HG03457 (cell line): ENCODE results near the gene MAP2.

ENCODE experiments used
- ATAC-seq: cut with Tn5 transposase; IDR thresholded peaks from one replicate; pipeline ENCODE4 v1.9.1; 2021; ENCODE audit warnings: moderate number of reproducible peaks; ENCODE audit not compliant: unreplicated experiment

The MAP2 gene

DNA sequence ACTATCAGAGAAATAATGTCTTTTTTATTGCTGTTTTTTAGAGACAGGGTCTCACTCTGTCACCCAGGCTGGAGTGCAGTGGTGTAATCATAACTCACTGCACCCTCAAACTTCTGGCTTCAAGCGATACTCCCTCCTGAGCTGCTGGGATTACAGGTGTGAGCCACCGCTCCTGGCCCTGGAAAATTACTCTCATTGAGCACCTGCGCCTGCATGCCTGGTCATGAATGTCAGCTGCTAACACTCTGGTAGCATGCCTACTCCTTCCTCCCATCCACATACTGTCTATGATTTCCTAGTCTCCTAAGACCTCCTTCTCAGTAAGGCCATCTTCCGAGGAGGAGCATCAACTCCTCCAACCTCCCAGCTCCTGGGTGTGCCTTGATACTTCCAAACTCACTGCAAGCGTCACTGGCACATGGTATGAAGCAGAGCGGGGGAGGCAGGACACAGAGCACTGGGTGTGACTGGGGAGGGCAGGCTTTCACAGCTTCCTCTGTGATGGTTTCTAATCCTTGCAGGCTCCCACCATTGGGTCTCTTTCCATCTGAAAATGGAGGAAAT lies 1.6 kb upstream of the MAP2 start:
- no peak for ATAC-seq

GRCh38 chr2:209424199-209424701 lies 403 bp downstream of the MAP2 start:
- no peak for ATAC-seq

DNA sequence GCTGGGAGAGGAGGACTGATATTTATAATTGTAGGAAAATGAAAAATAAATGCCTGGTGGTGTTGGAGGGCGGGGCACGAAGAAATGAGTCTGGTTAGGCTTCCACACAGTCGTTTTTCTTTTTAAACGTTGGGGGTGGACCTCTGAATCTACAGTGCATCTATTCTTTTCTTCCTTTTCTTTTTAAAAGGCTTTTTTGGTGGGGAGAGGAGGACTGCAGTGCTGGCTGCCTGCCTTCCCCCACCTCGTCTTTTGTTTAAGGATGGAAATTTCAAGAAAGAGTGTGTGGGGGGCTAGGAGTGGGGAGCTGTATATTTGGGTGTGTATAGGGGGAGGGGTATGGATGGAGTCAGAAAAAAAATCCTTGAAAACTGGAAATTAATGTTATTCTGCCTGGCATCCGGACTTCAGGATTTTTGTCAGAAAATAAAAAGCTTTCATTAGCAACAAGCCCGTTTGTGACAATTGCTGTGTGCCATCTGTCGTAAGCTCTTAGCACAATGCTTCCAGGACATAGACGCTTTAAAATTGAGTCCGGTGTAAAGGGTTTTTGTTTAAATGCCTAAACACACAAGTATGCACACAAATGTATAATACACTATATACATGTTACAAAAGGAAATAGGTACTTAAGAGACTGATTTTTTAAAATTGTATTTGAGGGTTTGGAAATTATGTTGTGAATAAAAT lies 1.1 kb downstream of the MAP2 start:
- ATAC-seq, result no peak

DNA sequence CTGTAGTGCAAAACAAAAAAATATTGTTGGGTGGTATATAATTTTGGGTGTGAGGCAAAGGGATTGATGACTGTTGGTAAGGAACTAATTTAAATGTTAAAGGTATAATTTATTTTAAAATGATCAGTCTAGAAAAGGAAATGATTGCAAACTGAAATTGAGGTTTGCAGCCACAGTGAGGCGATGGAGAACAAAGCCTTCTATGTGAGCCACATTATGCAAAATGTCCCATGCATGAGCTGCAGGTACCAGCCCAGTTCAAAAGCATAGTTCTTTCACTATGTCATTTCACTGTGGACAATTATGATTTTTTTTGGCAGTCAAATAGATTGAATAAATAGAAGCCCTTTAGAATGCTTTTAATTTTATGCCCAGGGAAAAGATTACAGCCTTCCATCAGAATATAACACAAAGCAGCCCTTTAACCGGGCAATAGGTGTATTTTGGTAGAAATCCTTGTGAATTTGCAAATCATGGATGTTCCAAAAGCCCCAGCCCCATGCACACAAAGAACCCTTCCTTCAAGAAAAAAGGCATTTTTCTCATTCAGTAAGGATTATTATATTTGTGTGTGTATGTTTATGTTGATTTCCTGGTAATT lies 1.7 kb downstream of the MAP2 start:
- ATAC-seq, result no peak

DNA sequence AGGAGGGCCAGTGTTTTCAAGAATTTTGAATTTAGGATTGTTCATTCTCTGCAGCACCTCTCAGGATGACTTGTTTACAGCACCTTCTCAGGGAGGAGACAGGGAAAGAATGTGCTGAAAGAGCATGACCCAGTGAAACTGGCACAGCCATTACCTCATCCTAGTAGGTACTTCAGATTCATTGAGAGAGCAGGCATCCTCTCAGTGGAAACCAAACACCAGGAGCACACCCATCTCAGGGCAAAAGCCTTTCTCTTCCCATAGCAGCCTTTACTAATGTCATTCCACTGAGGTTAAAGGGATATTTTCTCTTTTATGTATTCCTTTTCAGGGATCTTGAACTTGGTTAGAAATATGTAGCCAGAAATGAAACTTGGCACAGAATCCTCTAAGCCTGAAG lies 2.6 kb downstream of the MAP2 start:
- ATAC-seq, result no peak

GRCh38 chr2:209431701-209432100 lies 7.9 kb downstream of the MAP2 start:
- no peak for ATAC-seq

GRCh38 chr2:209441541-209441940 lies 17.7 kb downstream of the MAP2 start:
- ATAC-seq, result no peak

- ATAC-seq, result no peak
Measured at GRCh38 chr2:209442939-209443338, 19.1 kb downstream of the MAP2 start.

GRCh38 chr2:209445485-209445884 lies 21.6 kb downstream of the MAP2 start:
- ATAC-seq, result no peak

DNA sequence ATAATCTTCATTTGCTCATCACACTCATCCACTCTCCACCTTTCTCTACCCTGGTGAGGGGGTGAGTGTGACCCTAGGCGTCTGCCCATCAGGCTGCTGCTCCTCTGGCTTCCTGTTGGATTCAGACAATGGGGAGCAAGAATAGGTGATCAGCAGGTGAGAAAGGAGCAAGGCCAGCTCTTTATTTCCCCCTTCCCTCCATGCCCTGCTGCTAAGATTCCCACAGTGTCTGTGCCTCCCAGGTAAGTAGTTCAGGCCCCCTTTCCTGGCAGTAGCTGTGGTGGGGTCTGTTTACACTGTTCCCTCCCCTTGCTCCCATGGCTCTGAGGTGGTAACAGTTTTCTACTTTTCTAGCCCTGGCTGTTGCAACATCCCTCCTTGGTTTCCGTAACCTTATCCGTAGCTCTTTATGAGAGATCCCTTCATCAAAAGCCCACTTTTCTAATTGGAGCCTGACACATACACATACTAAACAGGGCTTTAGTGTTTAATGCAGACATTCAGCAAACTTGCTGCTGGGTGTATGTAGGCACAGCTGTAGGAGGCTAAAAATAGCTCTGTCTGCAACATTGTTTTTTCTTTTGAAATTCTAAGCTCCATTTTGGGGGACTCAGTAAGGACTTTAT lies 27.5 kb downstream of the MAP2 start:
- ATAC-seq, result no peak

GRCh38 chr2:209456489-209456888 lies 32.6 kb downstream of the MAP2 start:
- ATAC-seq, result no peak

- no peak for ATAC-seq
Measured at GRCh38 chr2:209458008-209458979, 34.4 kb downstream of the MAP2 start.

- ATAC-seq, result no peak
Measured at GRCh38 chr2:209459359-209459758, 35.5 kb downstream of the MAP2 start.

- ATAC-seq, result no peak
Measured at GRCh38 chr2:209460151-209460761, 36.4 kb downstream of the MAP2 start.

DNA sequence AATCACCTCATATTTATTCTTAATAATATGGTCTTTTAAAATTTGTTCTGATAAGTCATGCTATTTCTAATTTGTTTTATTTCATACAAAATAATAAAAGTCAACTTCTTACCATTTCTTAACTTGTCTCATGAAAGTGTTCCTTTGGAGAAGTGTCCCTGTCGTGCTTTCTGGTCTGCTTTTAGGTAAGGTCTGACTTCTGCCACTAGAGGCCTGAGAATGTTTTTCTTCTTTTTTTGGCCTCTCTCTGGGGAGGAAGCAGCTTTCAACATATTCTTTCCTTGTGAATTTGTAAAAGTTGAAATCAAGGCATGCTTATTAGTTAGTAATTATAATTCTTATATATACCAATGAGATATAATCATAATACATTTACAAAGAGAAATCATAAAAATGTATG lies 39.4 kb downstream of the MAP2 start:
- no peak for ATAC-seq

DNA sequence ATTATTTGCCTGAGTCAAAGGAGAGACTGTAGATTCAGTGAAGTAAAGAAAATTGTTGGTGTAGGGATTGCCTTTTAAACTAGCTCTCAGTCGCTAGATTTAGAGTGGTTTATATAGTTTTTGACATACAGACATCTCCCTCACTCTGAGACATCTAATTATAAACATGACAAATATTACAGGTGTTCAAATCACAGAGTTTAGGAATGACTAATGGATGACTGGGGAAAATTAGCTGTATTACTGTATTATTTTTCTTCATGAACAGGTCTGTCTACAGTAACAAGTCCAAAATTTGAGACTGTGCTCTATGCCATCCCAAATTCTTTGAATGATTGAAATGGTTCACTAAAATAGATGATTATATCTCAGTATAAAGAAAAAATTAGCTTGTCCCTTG lies 40.0 kb downstream of the MAP2 start:
- no peak for ATAC-seq

DNA sequence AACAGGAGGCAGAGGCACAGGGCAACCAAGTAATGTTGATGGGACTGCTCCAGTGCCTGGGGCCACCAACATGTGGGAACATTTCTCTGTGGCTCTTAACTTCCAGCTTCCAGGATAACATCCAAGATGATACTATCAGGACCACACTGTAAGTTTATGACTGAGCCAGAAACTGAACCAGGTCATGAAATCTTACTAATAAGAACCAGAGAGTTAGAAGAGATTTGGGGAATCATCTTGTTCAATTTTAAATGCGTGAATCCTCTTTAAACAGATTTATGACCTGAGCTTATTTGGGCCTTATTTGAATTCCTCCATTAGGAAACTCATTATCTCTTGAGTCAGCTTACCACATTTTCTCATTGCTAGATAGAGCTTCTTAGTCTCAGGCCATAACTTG lies 45.0 kb downstream of the MAP2 start:
- ATAC-seq, result no peak

DNA sequence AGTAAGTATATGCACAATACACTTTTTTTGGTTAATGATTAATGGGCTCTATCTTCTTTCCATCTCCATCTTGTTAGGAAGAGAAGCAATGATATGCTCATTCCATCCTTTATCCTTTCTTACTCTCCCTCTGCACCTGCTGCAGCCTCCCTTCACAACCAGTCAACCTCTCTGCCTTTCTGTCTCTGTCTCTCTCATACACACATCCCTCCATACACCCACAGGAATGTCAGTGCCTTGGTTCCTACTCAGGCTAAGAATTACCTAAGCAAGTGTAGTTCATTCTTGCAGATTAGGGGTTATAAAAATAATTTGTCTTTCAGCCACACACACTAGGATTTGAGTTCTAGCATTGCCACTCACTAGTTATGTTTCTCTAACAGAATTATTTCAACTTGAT lies 45.6 kb downstream of the MAP2 start:
- no peak for ATAC-seq

GRCh38 chr2:209470466-209470865 lies 46.6 kb downstream of the MAP2 start:
- no peak for ATAC-seq

- no peak for ATAC-seq
Measured at GRCh38 chr2:209471037-209471436, 47.2 kb downstream of the MAP2 start.
